NCI-H2196 (cell line): ENCODE measurements around the gene CLEC16A.

Source experiments
- DNase-seq: peaks from one replicate; lab custom pipeline; 2025; ENCODE audit not compliant: unreplicated experiment; lab: John Stamatoyannopoulos, UW

Gene CLEC16A

DNA sequence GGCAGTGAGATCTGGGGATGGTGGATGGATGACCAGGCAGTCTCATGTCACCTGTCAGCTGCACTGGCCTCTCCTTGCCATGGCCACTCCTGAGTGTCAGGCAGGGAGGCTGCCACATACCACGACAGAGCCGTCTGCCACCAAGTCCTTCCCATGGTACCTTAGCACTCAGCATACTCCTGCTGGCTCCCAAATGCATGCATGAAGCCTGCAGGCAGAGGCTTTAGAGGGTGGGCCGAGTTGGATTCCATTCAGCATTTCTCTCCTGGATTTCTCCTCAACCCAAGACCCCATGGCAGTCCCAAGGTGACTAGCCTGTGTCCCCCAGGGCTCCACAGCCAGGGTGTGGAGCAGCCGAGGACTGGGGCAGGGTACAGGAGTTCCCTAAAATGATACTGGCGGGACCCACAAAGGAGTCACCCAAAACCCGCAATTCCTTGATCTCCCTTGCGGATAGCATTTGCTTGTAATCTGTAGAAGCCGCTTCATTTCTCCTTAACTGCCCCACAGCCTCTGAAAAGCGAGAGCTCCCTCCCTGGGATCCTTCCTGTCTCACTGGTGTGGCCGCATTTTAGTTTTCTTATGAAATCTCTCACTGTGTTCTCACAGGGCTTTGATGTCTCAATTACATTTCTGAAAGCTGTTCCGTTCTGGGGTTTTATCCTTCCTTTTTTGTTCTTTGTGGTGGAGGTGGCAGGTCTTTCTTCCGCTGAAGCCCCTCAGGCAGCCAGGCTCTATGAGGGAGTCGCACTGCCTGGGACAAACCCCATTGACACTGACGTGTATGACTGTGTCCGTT is 170.2 kb downstream of the CLEC16A start:
- DNase-seq, result no peak

DNA sequence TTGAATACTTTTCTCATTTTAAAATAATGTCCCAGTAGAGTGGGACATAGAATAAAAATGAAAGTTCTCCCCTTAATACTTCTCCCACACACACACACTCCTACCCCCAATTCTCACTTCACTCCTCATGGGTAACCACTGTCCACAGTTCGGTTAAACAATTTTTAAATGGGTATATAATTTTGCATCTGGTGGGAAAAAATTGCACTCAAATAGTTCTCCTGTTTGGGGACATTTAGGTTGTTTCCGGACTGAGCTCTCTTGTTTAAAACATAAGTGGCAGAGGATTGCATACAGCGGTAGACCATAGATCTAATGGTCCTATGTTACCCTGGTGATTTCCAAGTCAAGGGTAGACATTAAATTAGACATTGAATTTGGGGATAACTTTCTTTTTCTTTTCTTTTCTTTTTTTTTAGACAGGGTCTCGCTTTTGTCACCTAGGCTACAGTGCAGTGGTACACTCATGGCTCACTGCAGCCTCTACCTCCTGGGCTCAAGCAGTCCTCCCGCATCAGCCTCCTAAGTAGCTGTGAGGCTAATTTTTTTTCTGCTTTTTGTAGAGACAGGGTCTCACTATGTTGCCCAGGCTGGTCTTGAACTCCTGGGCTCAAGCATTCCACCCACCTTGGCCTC is 173.3 kb downstream of the CLEC16A start:
- DNase-seq, result no peak

DNA sequence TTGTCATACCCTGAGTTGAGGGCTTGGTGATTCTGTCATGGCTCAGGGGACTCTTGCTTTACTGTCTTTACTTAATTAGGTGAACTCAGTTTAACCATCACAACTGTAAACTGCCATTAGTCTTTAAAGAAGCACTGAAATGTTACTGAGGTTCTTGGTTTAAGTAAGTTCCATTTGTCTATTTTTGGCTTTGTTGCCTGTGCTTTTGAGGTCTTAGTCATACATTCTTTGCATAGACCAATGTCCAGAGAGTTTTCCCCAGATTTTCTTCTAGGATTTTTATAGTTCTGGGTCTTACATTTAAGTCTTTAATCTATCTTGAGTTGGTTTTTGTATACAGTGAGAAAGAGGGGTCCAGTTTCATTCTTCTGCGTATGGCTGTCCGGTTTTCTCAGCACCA is 174.1 kb downstream of the CLEC16A start:
- no peak for DNase-seq

DNA sequence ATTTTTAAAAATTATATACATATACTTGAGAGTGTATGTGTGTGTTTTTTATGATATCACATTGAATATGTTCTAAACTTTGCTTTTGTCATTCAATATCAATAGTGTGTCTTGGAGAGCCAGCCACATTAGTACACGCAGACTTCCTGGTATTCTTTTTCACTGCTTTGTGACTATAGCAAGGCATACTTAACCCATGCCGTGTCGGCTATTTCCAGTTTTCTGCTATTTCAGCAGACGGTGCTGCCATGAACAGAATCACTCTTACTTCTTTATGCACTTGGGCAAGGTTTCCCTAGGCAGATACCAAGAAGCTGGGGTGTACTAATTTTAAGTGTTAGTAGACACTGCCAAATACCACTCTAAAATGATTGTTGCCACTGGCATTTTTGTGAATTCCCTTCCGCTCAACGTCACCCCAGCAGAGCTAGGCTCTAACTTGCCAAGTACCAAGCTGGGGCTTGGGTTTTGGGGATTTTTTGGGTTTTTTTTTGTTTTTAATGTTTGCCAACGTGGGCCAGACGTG is 176.8 kb downstream of the CLEC16A start:
- no peak for DNase-seq

DNA sequence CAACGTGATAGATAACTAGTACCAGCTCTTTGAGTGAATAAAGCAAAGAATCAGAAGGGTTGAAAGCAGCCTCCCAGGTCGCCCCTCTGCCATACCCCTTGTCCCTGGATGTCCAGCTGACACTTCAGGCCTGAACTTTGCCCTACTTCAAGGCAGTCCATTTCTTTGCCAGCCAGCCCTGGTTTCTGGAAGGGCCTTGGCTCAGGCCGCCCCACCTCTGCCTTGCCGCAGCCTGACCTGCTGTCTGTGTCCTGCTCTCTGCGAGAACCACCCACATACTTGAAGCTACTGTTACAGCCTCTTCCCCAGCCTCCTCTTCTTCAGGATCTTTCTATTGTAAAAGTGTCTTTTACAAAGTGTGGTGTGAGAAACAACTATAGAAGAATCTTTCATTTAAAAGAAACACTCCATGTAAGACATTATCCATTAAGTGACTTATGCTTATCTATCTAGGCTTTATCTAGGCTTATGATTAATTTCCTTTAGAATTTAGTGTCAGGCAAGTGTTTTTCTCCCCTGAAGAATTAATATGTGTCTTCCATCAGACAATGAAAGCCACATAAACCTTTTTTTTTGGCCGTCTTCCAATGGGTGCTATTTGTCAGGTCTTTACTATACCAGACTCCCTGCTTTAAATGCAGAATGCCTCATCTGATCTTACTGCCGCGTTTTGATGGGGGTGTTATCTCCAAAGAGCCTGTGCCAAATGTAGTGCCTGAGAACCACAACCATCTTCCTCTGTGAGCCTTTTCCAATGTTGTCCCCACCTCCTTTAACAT is 177.7 kb downstream of the CLEC16A start:
- no peak for DNase-seq

DNA sequence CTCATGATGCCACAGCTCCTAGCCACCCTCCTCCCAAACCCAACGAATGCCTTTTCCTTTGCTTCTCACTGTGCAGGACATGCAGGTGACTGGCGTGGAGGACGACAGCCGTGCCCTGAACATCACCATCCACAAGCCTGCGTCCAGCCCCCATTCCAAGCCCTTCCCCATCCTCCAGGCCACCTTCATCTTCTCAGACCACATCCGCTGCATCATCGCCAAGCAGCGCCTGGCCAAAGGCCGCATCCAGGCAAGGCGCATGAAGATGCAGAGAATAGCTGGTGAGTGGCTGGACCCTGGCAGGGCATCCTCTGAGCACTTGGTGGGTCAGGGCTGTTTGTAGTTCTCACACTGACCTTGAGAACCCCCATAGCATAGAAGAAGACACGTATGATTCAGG is 179.3 kb downstream of the CLEC16A start:
- no peak for DNase-seq

DNA sequence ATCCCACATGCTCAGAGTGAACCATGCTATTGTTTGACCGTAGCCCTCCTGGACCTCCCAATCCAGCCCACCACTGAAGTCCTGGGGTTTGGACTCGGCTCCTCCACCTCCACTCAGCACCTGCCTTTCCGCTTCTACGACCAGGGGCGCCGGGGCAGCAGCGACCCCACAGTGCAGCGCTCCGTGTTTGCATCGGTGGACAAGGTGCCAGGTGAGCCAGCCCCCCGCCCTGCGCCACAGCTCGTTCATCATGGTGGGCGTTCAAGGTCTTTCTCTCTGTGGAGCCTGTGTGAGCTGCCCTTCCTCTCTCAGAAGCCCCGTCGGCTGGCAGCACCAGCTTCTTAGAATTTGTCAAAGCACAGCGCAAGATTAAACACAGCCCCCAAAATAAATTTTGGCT is 181.6 kb downstream of the CLEC16A start:
- no peak for DNase-seq

DNA sequence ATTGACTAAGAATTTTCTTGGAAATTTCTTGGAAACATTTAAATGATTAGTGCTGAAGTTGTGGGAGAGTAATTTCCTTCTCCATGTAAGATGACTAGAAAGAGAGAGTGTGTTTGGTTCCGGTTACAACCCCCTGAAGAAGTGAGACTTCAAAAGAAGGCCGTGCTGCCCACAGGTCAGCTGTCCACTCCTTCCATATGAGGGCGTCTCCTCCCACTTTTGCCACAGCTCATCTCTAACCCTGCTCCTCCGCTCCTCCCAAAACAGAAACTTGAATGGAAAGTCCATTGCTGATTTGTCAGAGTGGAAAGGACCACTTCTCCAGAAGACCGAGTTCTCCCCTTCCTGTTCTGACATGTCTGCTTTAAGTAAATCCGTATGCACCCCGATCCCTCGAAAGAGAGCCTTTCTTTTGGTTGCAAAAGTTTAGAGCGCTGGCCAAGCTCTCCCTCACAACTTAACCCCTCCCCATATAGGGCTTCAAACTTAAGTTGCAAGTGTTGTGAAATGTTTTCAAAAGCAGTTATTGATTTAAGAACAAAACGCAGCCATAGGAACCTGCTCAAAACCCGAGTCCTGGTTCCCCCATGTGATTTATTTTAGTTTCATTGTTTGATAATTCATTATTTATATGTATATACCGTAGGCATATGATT is 182.2 kb downstream of the CLEC16A start:
- DNase-seq, result no peak

DNA sequence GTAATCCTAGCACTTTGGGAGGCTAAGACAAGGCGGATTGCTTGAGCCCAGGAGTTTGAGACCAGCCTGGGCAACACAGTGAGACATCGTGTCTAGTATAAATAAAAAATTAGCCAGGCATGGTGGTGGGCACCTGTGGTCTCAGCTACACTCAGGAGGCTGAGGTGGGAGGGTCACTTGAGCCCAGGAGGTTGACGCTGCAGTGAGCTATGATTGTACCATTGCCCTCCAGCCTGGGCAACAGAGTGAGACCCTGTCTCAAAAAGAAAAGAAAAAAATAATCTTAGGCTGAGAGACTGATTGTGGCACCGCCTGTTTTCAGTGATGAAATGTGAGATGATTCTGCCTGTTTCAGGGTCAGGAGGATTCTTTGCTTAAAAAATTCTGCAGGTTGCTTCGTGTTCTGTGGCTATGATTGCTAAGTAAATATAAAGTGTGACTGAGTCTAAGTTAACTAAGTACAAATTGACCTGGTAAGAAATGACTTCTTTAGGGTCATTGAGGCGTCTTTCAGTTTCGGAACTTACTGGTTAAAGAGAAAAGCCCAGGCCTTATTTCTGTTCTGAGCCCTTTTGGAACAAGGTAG is 183.3 kb downstream of the CLEC16A start:
- no peak for DNase-seq

DNA sequence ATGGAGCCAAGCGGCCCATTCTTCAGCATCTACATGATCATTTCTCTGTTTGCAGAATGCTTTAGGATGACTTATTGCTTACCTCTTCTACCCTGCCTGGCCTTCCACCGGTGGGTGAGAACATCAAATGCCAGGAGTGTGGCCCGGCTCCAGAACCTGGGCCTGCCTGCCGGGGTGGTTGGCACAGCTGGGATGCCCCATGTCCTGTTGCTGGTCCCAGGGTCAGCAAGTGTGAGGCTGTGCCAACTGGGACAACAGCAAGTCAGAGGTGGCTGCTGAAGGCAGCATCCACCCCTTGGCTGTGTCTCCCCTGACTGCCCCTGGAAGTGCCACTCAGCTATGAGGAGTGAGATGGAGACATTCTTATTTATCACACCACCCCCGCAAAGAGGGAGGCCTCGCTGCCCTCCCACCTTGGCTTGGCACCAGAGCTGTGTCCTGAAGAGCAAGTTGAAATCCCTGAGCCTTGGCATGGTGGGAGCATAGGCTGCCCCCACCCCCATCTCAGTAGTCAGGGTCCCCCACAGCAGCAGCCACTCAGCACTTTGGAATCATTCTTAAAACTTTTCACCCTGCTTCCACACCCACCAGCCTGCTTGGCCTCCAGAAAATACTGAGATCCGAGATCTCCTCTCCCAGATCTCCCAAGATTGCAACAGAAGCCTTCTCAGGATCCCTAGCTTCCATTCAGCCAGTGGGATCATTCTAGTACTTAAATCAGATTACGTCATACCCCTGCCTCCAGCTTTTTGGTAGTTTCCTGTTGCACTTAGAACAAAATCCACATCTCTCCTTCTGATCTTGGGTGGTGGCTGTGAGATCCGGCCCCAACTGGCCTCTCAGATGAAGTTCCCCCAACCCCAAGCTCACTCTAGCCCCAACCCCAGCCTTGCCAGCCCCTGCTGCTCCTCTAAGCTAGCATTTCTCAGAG is 184.1 kb downstream of the CLEC16A start:
- no peak for DNase-seq

DNA sequence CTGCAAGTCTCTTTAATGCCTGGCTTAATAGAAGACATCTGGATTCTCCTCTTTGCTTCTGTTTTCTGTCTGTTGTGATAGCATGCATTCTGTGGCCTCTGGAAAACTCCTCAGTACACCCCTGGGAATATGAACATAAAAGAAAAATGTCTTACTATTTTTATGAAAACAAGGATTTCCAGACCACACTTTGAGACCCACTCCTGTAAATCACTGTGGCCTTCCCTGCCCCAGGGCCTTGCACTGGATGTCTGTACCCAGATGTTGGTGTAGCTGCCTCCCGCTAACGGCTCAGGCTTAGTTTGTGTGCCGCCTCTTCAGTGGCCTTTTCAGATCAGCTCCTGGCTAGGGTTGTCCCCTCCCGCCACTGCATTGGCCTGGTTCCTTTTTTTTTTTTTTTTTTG is 185.0 kb downstream of the CLEC16A start:
- DNase-seq, result no peak

DNA sequence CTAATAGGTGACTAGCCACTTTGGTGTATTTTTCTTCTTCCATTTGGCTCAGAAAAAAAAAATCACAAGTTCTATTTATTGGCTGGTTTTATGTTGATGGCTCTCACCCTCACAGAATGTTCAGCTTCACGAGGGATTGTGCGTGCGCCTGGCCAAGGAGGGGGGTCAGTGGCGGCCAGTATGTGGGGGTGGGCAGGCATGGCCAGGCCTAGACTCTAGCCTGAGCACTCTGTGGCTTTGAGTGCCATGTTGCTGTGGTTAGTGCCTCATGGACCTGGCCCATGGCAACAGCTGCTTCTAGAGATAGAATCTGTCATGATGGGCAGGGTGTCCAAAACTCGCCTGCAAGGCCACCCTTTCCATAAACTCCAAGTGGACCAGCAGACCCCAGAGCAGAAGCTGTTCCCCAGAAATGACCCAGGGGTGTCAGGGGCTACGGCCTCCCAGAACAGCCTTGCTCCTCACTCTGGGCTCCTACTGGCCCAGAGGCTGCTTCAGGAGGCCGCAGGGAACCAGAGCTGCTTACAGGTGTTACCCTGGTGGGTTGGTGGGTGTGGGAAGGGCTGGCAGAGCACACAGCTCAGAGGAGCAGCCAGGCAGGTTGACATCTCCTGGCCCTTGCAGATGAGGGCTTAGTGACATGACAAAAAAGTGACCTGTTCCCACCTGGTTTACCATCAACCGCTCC is 186.8 kb downstream of the CLEC16A start:
- no peak for DNase-seq

DNA sequence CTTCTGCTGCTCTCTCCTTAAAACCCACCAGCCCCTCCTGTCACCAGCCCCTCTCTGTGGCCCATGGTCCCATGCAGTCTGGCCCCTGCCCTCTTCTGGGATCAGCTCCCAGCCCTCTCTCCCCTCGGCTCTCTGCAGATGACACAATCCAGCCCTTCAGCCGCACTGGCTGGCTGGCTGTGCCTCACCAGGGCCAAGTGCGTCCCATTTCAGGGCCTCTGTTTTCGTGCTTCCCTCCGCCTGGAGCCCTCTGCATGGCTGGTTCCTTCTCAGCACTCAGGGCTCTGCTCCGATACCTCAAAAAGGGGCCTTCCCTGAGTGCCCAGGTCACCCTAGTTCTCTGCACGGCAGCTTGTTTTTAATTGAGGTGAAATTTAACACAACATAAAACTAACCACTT is 187.3 kb downstream of the CLEC16A start:
- no peak for DNase-seq

DNA sequence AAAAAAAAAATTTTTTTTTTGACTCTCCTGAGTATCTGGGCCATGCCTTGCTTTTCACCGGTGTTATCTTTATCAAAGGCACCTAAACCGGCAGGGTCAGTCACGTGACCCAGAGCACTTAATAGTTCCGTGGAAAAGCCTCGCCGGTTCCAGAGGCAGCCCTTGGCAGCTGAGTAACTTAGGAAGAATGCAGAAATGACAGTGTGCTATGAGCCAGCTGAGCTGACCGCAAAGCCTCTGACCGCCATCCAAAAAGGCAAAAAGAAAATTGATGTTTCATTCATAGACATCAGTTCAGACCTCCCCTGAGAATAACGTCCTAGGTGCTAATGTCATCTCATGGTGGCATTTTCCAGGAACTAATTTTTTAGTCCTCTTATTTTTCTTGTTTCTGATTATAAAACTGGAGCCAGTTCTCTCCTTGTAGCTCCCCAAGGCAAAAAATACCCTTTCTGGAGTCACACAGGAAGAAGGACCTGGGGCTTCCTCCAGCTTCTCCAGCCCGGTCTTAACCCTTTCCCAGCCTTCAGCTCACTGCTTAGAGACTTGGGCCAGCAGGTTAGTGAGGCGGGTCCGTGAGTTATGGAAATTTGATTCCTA is 189.1 kb downstream of the CLEC16A start:
- DNase-seq, result peak; percentile 35

DNA sequence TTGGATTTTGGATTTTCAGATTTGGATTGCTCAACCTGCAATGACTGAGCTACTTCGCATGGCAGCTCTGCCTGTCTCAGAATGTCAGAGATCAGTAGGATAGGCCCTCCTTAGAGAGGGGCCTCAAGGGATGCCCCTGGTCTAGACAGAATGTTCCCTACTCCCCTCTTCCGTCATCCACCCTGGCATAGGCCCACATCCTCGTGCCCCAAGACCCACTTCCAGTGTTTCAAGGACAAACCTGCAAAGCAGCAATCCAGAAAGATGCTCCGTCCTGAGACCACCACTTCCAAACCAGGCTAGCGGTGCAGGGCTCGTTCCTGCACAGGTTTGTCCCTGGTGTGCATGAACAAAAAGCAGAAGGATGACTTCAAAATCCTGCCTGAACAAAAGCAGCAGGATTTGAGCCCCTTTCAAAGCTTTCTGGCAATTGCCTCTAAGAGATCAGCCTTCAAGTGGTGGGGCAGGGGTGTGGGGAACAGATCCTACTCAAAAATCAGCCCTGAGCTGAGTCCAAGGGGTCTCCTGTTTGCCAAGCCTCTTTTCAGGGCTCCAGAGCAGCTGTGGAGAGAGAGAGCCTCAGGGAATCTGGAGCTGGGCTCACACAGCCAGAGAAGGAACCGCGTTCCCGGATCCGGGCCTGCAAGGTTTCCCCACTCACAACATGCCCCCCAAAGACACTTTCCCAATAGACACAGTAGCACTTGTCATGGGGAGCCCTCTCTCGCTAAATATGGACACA is 190.5 kb downstream of the CLEC16A start:
- no peak for DNase-seq

DNA sequence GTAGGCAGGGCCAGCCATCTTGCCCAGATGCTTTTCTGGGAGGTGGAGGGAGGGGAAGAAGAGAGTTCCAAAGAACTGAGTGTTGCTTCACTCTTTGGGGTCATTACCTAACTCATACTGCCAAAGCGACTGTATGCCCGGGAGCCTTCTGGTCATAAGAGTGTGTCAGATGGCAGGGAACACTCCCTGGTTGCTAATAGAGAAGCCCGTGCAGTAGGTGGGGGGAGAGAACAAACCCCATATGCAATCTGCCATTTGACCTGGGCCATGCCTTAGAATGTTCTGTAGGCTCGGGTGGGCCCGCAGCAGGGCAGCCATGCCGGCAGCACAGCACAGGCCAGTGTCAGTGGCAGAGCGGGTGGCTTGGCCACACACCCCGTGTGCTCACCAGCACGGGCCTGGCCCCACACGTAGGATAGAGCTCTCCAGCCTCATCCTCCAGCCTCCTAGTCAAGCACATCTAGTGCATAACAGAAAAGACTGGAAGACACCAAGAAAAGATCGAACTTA is 191.2 kb downstream of the CLEC16A start:
- DNase-seq, result no peak

DNA sequence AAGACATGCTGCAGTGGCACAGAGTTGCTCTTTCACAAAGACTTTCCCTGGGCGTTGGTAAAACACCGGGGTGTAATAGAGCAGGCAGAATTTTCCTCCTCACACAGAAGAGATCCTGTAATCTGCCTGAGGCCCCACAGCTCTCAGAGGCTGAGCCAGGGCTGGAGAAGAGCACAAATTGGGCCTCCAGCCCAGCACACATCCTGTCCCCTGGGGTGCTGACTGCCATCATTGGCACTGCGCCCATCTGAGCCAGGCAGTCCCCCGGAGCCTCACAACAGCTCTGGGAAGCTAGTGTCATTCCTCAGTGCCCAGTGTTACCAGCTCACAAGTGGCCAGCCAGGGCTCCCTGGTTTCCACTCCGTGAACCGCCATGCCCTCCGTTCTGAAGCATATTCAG is 192.2 kb downstream of the CLEC16A start:
- DNase-seq, result peak; percentile 47
